Body of pancreas (tissue), 4 donors: Measurements from ENCODE around the gene TGIF2LX. TPM values are rescaled to one million over a fixed set of nuclear protein-coding genes. Genes with fewer than 3 reads are reported as not detected.
"Not testable (repeated sequence)": the region's sequence is repeated elsewhere in the genome, so short reads cannot be mapped to it uniquely, and the experiment has no call there.

Experiments
- ATAC-seq: fragments of 150-250 bp; one replicate; pipeline ENCODE4 v1.9.1; 2016
- DNase-seq, 4 donors: peaks; one replicate each; pipeline ENCODE4 v3.0.0-alpha.2; 2019
- H3K27ac ChIP-seq, 4 donors: fragments of 200-600 bp; sonication (generic); 1 replicate in 3 of 4; 2 replicates in 1 of 4; pipeline versions ENCODE4 v1.5.1 to v1.6.1; 2016 to 2019; ENCODE audit warnings: mild to moderate bottlenecking in 1 of 4, mixed read lengths in 1 of 4, moderate library complexity in 1 of 4
- H3K27me3 ChIP-seq, 2 donors: fragments of 200-600 bp; sonication (generic); one replicate each; pipeline ENCODE4 v1.6.0; 2016; ENCODE audit warnings: mild to moderate bottlenecking in 1 of 2
- H3K36me3 ChIP-seq, 2 donors: fragments of 200-600 bp; sonication (generic); replicated peaks in 1 of 2; 2 replicates each; pipeline ENCODE4 v1.5.1; 2016; ENCODE audit warnings: low read depth in 2 of 2; ENCODE audit not compliant: insufficient read depth in 1 of 2
- H3K4me1 ChIP-seq: fragments of 200-600 bp; sonication (generic); one replicate; pipeline ENCODE4 v1.6.0; 2016
- H3K4me3 ChIP-seq, 2 donors: fragments of 200-600 bp; sonication (generic); 1 replicate in 1 of 2; 2 replicates in 1 of 2; pipeline ENCODE4 v1.5.1; 2016 to 2019
- H3K9me3 ChIP-seq, 3 donors: fragments of 200-600 bp; sonication (generic); 1 replicate in 2 of 3; 2 replicates in 1 of 3; pipeline ENCODE4 v1.5.1; 2016
- WGBS, 2 donors: methylation state at CpG; one replicate each; pipeline ENCODE4 v1.1.5; 2017; 5-methylcytosine and 5-hydroxymethylcytosine counted together
- intact Hi-C: fragments of 100-400 bp; cut with DNase I; formaldehyde crosslinking; loops from one replicate; pipeline ENCODE4 v1.15.1; 2023
- total RNA-seq, 2 donors: library from RNA; depleted of rRNA; stranded (reverse); fragments of >200 nt; gene quantifications; one replicate each; pipeline ENCODE4 v1.1.0, GENCODE V29; 2016

TGIF2LX gene
- not detected for total RNA-seq

- H3K27ac ChIP-seq, H3K4me1 ChIP-seq, H3K27me3 ChIP-seq, ATAC-seq, H3K9me3 ChIP-seq, H3K4me3 ChIP-seq, intact Hi-C loops, DNase-seq, H3K36me3 ChIP-seq: not testable (repeated sequence)
- 68 to 75% methylated on average over 9 of the region's 9 CpGs for WGBS, 2 donors
Measured at GRCh38 chrX:89921665-89922064, at the start of gene TGIF2LX. TGIF2LX (plus strand) TSS chrX:89921908; CDS start chrX:89922086, 178 bp downstream.

GRCh38 chrX:89922338-89922934 is 728 bp downstream of the TGIF2LX start:
- H3K27ac ChIP-seq, H3K36me3 ChIP-seq, H3K4me3 ChIP-seq, intact Hi-C loops, H3K27me3 ChIP-seq, H3K9me3 ChIP-seq, DNase-seq, ATAC-seq, H3K4me1 ChIP-seq: not testable (repeated sequence)
- 71 to 94% methylated on average over 7 to 10 of the region's 18 CpGs for WGBS, 2 donors

GRCh38 chrX:89943077-89943476 is 21.4 kb downstream of the TGIF2LX start:
- ATAC-seq, H3K4me1 ChIP-seq, DNase-seq, H3K36me3 ChIP-seq, H3K27ac ChIP-seq, H3K9me3 ChIP-seq, H3K4me3 ChIP-seq, intact Hi-C loops, H3K27me3 ChIP-seq: not testable (repeated sequence)
- WGBS, 2 donors = 63 to 90% methylated on average over 3 of the region's 5 CpGs

GRCh38 chrX:89965588-89965987 is 43.9 kb downstream of the TGIF2LX start:
- ATAC-seq, H3K27ac ChIP-seq, H3K4me3 ChIP-seq, H3K36me3 ChIP-seq, H3K4me1 ChIP-seq, intact Hi-C loops, H3K9me3 ChIP-seq, H3K27me3 ChIP-seq, DNase-seq: not testable (repeated sequence)
- WGBS, 2 donors = 81 to 100% methylated on average over 1 to 8 of the region's 24 CpGs
